ENCODE data around the gene SKI. TPM values are rescaled to one million over a fixed set of nuclear protein-coding genes. Genes with fewer than 3 reads are reported as not detected.

Gene SKI
- total and polyA plus RNA-seq, 9 of the 15 experiments (the other 6 are each of a cell fraction or from before 2014, with no cell fraction given) = 0.10 to 60.5 (median 4.6) TPM

GRCh38 chr1:2255420-2256369 is 27.6 kb downstream of the SKI start (continued):
- TF ChIP-seq, protein P1, sequence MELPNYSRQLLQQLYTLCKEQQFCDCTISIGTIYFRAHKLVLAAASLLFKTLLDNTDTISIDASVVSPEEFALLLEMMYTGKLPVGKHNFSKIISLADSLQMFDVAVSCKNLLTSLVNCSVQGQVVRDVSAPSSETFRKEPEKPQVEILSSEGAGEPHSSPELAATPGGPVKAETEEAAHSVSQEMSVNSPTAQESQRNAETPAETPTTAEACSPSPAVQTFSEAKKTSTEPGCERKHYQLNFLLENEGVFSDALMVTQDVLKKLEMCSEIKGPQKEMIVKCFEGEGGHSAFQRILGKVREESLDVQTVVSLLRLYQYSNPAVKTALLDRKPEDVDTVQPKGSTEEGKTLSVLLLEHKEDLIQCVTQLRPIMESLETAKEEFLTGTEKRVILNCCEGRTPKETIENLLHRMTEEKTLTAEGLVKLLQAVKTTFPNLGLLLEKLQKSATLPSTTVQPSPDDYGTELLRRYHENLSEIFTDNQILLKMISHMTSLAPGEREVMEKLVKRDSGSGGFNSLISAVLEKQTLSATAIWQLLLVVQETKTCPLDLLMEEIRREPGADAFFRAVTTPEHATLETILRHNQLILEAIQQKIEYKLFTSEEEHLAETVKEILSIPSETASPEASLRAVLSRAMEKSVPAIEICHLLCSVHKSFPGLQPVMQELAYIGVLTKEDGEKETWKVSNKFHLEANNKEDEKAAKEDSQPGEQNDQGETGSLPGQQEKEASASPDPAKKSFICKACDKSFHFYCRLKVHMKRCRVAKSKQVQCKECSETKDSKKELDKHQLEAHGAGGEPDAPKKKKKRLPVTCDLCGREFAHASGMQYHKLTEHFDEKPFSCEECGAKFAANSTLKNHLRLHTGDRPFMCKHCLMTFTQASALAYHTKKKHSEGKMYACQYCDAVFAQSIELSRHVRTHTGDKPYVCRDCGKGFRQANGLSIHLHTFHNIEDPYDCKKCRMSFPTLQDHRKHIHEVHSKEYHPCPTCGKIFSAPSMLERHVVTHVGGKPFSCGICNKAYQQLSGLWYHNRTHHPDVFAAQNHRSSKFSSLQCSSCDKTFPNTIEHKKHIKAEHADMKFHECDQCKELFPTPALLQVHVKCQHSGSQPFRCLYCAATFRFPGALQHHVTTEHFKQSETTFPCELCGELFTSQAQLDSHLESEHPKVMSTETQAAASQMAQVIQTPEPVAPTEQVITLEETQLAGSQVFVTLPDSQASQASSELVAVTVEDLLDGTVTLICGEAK (IDR thresholded peaks at IDR 0.05) = peak; percentile 99
- TF ChIP-seq, protein P1 (CRISPR knock-in tag; IDR thresholded peaks at IDR 0.05) = no peak
- TF ChIP-seq EGR1 (conservative IDR thresholded peaks at IDR 0.05) = no peak
- TF ChIP-seq ZC3H11A (IDR thresholded peaks at IDR 0.05; ENCODE audit: low read depth, low read length) = no peak
- TF ChIP-seq PATZ1 (CRISPR knock-in tag; IDR thresholded peaks at IDR 0.05; ENCODE audit: borderline replicate concordance) = no peak
- TF ChIP-seq ZNF354B (CRISPR knock-in tag; IDR thresholded peaks at IDR 0.05) = no peak
- no peak for TF ChIP-seq TSHZ1 (CRISPR knock-in tag; IDR thresholded peaks at IDR 0.05)
- no peak for TF ChIP-seq KDM5B (IDR thresholded peaks at IDR 0.05; ENCODE audit: insufficient replicate concordance, low read depth, low read length)

All from K562 (cell line).